PC-3 (cell line): ENCODE measurements around the gene NPIPA3. TPM values are rescaled to one million over a fixed set of nuclear protein-coding genes. Genes with fewer than 3 reads are reported as not detected.

Experiments used
- total RNA-seq: library from RNA; depleted of rRNA; stranded (reverse); fragments of >200 nt; gene quantifications from 2 replicates; pipeline ENCODE4 v1.2.3, GENCODE V29; 2014; rRNA removed

NPIPA3 gene
- total RNA-seq, 1 experiment from 2014 or later, result 1.1 TPM

Other genes with a start within 250 kb of the NPIPA3 start
- 29.0 and 34.7 TPM in 2 replicates for gene PARN, start 73.2 kb upstream of the NPIPA3 start, total RNA-seq
- gene BFAR, start 70.5 kb upstream of the NPIPA3 start, total RNA-seq, result 26.9 and 27.9 TPM in 2 replicates
- gene PLA2G10, start 9.1 kb upstream of the NPIPA3 start, total RNA-seq, result 0.22 TPM in 1 of 2 replicates, not detected in the other
- 0.98 and 1.4 TPM in 2 replicates for gene NPIPA2, start 39.1 kb downstream of the NPIPA3 start, total RNA-seq
- gene NOMO1, start 130.3 kb downstream of the NPIPA3 start, total RNA-seq, result 72.4 and 76.1 TPM in 2 replicates
- 10.9 and 16.8 TPM in 2 replicates for gene NPIPA1, start 234.0 kb downstream of the NPIPA3 start, total RNA-seq